Heart left ventricle (tissue), 13 donors: Measurements from ENCODE around the gene STK11.

Experiments used
- CTCF ChIP-seq, 12 donors: fragments of 200-600 bp; sonication (generic) in 4 of 12; IDR thresholded peaks; one replicate each; pipeline versions ENCODE4 v1.5.0 to v1.8.0; 2018 to 2022; ENCODE audit warnings: antibody characterized with exemption in 12 of 12, mild to moderate bottlenecking in 5 of 12
- POLR2A ChIP-seq, 2 donors: fragments of 450-650 bp; IDR thresholded peaks; one replicate each; pipeline ENCODE4 v1.6.1; 2017; ENCODE audit warnings: antibody characterized with exemption in 2 of 2, mild to moderate bottlenecking in 2 of 2, moderate library complexity in 2 of 2
- donor health status: ischemic (EF 13 %, LVEDD 7.1; RV severe dilation, severe dysfunction).
- donor health status: DM: no; HTN: yes; CAD: no.
- donor health status: DM: no; HTN: no; CAD: no.
- donor health status: ischemic (EF 25% LVEDD 6.9; RV normal size, moderate dysfunction).
- donor health status: ischemic (EF 25% LVEDD 5.7; RV mildly dilated, moderate dysfunction).
- donor health status: ischemic (EF 35%, LVEDD 5.7; RV mildly dilated, moderate dysfunction).
- donor health status: nonischemic (EF 11% LVEDD 7.7; RV severe dilation, severe dysfunction).
- donor health status: DM: yes; HTN: yes; CAD: no.
- donor health status: PGD.
- donor health status: ischemic (EF 29% LVEDD 5.4; RV normal size, mild dysfunction).
- donor health status: nonischemic (EF 23%, LVEDD 6.1; RV moderate dilation, normal function).

DNA sequence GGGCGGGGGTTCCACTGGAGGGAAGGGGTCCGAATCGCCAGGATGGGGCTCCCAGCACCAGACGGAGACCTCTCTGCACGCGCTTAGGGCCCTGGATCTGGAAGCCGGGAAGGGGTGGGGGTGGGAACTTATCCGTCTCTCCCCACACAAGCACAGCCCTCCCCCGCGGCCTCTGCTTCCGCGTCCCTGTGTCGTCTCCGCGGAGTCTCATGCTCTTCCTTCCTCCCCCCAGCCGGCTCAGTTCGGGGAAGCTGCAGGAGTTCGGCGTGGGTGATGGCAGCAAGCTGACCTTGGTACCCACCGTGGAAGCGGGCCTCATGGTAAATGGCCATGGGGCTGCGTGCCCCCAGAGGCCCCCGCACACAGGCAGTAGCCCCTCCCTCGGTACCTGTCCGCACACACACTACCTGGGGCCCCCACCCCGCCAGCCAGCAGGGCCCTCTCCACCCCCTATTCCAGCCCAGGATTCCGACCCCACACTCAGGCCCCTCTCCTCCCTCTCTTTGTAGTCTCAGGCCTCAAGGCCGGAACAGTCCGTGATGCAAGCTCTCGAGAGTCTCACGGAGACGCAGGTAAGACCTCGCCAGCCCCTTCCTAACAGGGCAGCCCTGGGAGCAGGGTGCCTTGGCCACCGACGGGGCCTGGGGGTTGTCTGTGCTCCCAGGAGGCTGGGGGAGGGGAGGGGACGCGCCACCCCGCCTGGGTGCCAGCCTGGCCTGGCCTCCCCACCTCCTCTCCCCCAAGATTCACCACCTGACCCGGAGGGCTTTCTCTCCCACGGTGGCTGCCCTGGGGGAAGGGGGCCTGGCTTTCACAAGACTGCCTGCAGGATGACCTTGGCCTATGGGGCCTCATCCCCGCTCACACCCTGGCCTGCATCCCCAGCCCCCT lies 46.0 kb downstream of the STK11 start:
- TF ChIP-seq POLR2A (IDR thresholded peaks at IDR 0.05) (peak in 1 of 2 donors; percentile 18), CTCF (IDR thresholded peaks at IDR 0.05) (no peak)
